Neural crest cell (in vitro differentiated cells): ENCODE results near the gene A1BG. TPM values are rescaled to one million over a fixed set of nuclear protein-coding genes. Genes with fewer than 3 reads are reported as not detected.

Experiments
- DNase-seq: peaks from one replicate; pipeline ENCODE4 v3.0.0; 2021; ENCODE audit warnings: low read depth, mixed read lengths, low spot score
- H3K27ac Mint-ChIP-seq: one replicate; pipeline ENCODE4 v1.8.0; 2021; ENCODE audit warnings: mild to moderate bottlenecking, mixed read lengths; ENCODE audit not compliant: unreplicated experiment
- H3K27me3 Mint-ChIP-seq: 2 replicates; pipeline ENCODE4 v1.8.0; 2021; ENCODE audit warnings: low read depth, mild to moderate bottlenecking, mixed read lengths
- H3K36me3 Mint-ChIP-seq: 2 replicates; pipeline ENCODE4 v1.8.0; 2021; ENCODE audit warnings: low read depth, mild to moderate bottlenecking, mixed read lengths
- H3K4me1 Mint-ChIP-seq: 2 replicates; pipeline ENCODE4 v1.8.0; 2021; ENCODE audit warnings: mixed read lengths
- H3K4me3 Mint-ChIP-seq: one replicate; pipeline ENCODE4 v1.8.0; 2021; ENCODE audit warnings: mild to moderate bottlenecking, mixed read lengths
- H3K9me3 Mint-ChIP-seq: 2 replicates; pipeline ENCODE4 v1.8.0; 2021; ENCODE audit warnings: mixed read lengths
- CTCF ChIP-seq: fragments of 200-600 bp; sonication (generic); conservative IDR thresholded peaks from 2 replicates; pipeline ENCODE4 v1.5.0; 2021; ENCODE audit warnings: antibody characterized with exemption, mild to moderate bottlenecking
- total RNA-seq: library from RNA; stranded (reverse); gene quantifications from 2 replicates; pipeline ENCODE4 v1.2.1, GENCODE V29; 2021

The A1BG gene
- total RNA-seq, 1 donor from 2014 or later: 17.8 TPM

- H3K36me3 Mint-ChIP-seq: peaks cover 38% of the 10 kb centered on the region
These were observed 45.6 kb downstream of the A1BG start for GRCh38 chr19:58307736-58308135.

GRCh38 chr19:58305932-58306323 is 47.4 kb downstream of the A1BG start:
- Mint-ChIP-seq H3K36me3 (peaks cover 30% of the 10 kb centered on the region), H3K27ac (peak overlapping the region; percentile 94), H3K9me3 (no peaks in the 10 kb centered on the region), H3K4me1 (peaks cover 30% of the 10 kb centered on the region), H3K27me3 (no peaks in the 10 kb centered on the region), H3K4me3 (peak overlapping the region; percentile 99)
- no peak for DNase-seq
- TF ChIP-seq CTCF: no peak

More at GRCh38 chr19:58307736-58308135, 45.6 kb downstream of the A1BG start:
- peaks cover 30% of the 10 kb centered on the region for H3K4me1 Mint-ChIP-seq
- peak overlapping the region; percentile 60 for H3K4me3 Mint-ChIP-seq
- H3K27me3 Mint-ChIP-seq: no peaks in the 10 kb centered on the region
- no peak for DNase-seq
- no peaks in the 10 kb centered on the region for H3K9me3 Mint-ChIP-seq
- H3K27ac Mint-ChIP-seq: no peak overlapping the region
- no peak for TF ChIP-seq CTCF

- no peaks in the 10 kb centered on the region for H3K27me3 Mint-ChIP-seq
These were observed 48.0 kb downstream of the A1BG start, which contains the start of gene ERVK3-1 for GRCh38 chr19:58305065-58305931. ERVK3-1 (plus strand) TSS chr19:58305377; CDS start chr19:58312169, 6,792 bp downstream.

GRCh38 chr19:58304748-58305064 is 48.6 kb downstream of the A1BG start:
- H3K4me3 Mint-ChIP-seq: peak overlapping the region; percentile 99
- TF ChIP-seq CTCF: no peak
- H3K27ac Mint-ChIP-seq: peak overlapping the region; percentile 94
- peaks cover 26% of the 10 kb centered on the region for H3K4me1 Mint-ChIP-seq
- H3K27me3 Mint-ChIP-seq: no peaks in the 10 kb centered on the region
- H3K9me3 Mint-ChIP-seq: no peaks in the 10 kb centered on the region
- DNase-seq: no peak
- H3K36me3 Mint-ChIP-seq: peaks cover 32% of the 10 kb centered on the region

More at GRCh38 chr19:58305065-58305931, 48.0 kb downstream of the A1BG start, which contains the start of gene ERVK3-1:
- Mint-ChIP-seq H3K4me1 (peaks cover 29% of the 10 kb centered on the region), H3K9me3 (no peaks in the 10 kb centered on the region), H3K27ac (peak within 1 kb of the TSS; percentile 94), H3K4me3 (peak within 1 kb of the TSS; percentile 99), H3K36me3 (peaks cover 31% of the 10 kb centered on the region)
- TF ChIP-seq CTCF: peak; percentile 17
- DNase-seq: peak; percentile 85

GRCh38 chr19:58304255-58304654 is 49.0 kb downstream of the A1BG start:
- no peak for TF ChIP-seq CTCF
- Mint-ChIP-seq H3K4me3 (peak overlapping the region; percentile 99), H3K27me3 (no peaks in the 10 kb centered on the region), H3K4me1 (peaks cover 26% of the 10 kb centered on the region), H3K9me3 (no peaks in the 10 kb centered on the region), H3K36me3 (peaks cover 33% of the 10 kb centered on the region), H3K27ac (no peak overlapping the region)
- DNase-seq: no peak
